T-helper 2 cell treated with Interferon-gamma antibody and Interleukin-4, amounts not matched to agents 100 ng/mL and 5 ng/mL, for 36 hours (primary cell): ENCODE measurements around the gene C7. TPM values are rescaled to one million over a fixed set of nuclear protein-coding genes. Genes with fewer than 3 reads are reported as not detected.
"Not testable (repeated sequence)": the region's sequence is repeated elsewhere in the genome, so short reads cannot be mapped to it uniquely, and the experiment has no call there.

Experiments used
- intact Hi-C: fragments of 100-400 bp; cut with micrococcal nuclease; formaldehyde crosslinking; loops from one replicate; pipeline ENCODE4 v1.15.1; 2023
- total RNA-seq: library from RNA; stranded (reverse); gene quantifications from 2 replicates; pipeline ENCODE4 v1.2.3, GENCODE V29; 2022

C7 gene
- total RNA-seq, 1 donor from 2014 or later, result not detected

DNA sequence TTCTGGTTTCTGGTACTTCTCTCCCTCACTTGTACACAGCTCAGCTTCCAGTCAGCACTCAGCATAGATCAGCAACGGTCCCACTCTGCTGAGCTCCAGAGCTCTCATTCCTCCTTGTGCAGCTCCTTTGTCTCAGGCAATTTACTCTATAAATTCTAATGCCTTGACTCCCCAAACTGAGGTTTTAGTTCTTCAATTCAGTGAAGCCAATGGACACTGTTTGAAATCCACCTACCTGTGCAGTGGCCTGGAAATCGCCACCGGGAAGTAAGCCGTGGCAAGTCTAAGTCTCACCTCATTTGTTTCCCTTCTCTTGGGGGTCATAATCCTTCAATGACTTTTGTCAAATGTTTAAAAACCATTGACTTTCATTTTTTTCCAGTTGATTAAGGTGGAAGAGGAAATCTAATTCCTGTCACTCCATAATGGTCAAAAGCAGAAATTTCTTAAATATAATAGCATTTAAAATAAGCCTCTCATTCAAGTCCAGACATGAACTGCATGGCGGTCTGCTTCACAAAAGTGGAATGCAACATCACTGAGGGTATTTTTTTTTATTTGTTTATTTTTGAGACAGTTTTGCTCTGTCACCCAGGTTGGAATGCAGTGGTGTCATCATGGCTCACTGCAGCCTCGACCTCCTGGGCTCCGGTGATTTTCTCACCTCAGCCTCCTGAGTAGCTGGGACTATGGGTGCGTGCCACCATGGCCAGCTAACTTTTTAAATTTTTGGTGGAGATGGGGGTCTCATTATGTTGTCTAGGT, 79.6 kb downstream of the C7 start:
- intact Hi-C loops, result no loop called here

DNA sequence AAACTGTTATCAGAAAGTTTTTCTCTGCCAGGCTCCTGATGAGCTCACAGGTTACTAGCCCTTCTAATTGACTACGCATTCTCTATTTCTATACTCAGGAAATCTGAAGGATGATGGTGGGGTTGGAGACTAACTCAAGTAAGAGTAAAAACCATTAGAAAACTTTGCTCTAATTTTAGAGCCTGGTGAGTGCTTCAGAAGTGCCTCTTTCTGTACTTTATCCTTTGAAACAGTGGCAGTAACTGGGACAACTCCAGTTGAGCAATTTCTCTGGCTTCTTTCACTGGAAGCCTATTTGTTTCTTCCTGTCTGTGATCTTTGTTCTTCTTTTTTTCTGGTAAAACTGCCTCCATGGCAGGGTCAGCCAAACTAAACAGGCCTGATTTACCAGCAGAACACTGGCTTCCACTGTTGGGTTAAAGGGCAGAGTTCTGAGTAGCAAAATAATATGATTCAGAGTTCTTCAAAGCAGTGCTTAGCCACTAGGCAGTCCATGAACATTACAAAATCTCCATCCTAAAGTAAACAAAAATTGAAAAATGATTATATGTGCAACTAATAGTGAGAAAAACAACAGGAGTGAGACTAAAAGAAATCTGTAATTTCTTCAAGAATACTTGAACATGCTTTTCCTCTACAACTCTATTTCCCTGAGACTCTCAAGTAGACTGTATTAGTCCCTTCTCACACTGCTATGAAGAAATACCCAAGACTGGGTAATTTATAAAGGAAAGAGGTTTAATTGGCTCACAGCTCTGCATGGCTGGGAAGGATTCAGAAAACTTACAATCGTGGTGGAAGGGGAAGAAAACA, 82.1 kb downstream of the C7 start:
- intact Hi-C loops, result no loop called here

DNA sequence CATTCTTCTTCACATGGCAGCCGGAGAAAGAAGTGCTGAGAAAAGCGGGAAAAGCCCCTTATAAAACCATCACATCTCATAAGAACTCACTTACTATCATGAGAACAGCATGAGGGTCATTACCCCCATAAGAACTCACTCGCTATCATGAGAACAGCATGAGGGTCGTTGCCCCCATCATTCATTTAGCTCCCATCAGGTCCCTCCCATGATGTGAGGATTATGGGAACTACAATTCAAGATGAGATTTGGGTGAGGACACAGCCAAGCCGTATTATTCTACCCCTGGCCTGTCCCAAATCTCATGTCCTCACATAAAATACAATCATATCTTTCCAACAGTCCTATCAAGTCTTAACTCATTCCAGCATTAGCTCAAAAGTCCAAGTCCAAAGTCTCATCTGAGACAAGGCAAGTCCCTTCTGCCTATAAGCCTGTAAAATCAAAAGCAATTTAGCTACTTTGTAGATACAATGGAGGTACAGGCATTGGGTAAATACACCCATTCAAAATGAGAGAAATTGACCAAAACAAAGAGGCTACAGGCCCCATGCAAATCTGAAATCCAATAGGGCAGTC, 82.8 kb downstream of the C7 start:
- intact Hi-C loops, result no loop called here

DNA sequence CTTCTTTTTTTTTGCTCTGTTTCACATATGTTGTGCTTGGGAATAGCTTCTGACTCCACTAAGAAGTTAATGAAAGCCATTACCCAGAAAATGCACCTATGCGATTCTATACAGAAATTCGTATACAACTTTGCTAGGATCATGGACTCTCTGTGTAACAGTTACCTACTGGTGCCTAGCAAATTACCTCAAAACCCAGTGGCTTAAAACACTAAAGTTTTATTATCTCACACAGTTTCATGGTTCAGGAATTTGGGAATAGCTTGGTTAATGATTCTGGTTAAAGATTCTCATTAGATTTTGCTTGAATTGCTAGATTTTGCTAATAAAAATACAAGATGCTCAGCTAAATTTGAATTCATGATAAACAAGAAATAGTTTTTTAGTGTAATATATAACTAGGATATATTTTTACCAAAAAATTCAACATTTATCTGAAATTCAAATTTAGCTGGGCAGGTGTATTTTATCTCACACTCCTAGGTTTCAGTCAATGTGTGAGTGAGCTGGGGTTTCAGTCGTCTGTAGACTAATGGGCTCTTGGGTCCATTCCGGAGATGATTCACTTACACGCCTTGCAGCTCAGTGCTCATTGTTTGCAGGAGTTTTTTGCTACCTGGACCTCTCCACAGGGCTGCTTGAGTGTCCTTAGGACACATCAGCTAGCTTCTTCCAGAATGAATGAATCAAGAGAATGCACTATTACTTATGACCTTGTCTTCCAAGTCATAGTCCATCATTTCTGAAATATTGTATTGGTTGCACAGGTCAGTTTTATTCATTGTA, 86.7 kb downstream of the C7 start:
- intact Hi-C loops, result no loop called here

DNA sequence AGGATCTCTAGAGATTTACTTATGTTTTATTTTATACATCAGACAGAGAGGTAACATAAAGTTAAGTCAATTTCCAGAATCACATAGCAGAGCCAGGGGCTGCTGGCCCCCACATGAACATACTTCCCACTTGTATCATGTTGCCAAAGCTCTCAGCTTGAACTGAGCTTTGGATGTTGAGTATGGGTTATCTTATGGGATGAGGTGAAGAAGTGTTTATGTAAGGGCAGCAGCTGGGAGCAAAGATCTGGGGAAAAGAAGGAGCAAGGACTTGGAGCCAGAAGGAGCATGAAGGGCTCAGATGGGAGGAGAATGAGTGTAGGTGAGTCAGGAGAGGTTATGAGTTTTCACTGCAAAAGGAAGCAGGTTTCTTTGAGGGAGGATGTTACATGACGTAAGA, 89.8 kb downstream of the C7 start:
- intact Hi-C loops, result no loop called here

DNA sequence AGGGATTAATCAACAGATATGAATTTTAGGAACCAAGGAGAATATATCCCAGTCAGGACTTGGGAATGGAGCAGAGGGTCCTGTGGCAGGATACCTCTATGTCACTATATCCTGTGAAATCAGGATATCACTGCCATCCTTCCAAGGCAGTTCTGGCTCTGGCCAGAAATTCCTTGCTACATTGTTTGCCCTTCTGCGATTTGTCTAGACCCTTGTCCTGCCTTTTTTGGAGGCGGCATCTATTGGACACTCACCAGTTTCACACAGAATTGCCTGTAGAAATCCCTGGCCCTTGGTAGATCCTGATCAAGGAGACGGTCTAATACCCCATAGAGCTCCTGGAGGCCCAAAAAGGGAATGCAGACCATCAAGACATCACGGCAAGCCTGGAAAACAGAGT, 90.7 kb downstream of the C7 start:
- intact Hi-C loops, result no loop called here

DNA sequence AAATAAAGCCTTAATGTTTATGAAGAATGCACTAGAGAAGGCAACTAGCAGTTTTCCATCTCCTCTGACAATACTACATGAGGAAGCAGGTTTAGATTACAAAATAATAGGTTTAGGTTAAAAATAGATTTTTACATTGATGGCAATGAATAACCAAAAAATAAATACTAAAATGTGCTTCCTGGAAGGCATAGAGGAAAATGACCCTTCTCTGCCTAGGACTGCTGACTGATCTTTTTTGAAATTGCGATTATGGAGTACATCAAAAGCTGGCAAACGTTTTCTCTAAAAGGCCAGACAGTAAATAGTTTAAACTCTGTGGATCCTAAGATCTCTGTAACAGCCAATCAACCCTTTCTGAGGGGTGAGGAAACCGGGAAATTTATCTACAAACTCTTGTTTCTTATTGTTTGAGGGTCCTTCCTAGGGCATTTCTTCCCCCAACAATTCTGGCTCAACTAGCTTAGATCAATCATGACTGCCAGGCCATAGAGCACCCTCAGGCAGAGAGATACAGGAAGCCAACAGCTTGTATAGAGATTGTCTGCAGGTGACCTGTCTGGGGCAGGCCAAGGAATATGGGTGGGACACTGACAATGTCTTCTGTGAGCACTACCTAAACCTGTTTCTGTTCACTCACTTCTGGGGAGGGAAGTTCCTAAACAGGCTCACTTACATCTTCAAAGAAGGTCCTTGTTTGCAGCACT, 94.5 kb downstream of the C7 start:
- intact Hi-C loops, result no loop called here

DNA sequence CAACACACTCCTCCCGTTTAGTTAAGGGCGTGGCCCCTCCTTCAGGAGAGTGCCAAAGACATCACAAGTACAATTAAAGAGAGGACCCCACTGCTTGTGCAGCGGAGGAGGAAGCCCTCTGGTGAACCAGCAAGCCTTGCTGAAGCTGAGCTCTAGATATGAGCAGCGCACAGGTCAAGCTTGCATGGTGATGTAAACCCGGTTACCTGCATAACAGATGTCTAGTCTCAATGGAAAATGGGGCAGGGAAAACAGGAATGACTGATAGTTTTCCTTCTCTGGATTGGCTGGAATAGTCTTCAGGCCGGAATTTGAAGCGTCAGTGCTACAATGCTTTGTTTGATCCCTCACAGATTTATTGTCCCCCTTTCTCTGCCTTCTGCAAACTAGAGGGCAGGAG, 95.6 kb downstream of the C7 start:
- intact Hi-C loops, result no loop called here

DNA sequence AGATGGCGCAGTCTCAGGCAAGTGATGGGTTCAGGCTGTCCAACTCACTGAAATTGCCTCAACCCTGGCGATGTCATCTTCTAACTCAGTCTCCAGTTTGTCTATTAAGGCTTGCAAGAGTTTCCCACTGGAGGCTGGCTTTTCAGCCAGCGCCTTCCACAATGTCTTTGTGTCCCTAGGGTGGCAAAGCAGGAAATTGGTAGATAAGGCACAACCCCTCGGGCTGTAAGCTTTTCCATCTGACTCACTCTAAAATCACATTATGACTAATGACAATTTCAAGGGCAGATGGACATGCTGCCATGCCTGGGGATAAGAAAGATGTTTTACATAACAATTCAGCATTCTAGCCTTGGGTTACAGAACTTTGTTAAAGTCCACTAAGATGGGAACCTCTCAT, 99.9 kb downstream of the C7 start:
- intact Hi-C loops, result no loop called here

DNA sequence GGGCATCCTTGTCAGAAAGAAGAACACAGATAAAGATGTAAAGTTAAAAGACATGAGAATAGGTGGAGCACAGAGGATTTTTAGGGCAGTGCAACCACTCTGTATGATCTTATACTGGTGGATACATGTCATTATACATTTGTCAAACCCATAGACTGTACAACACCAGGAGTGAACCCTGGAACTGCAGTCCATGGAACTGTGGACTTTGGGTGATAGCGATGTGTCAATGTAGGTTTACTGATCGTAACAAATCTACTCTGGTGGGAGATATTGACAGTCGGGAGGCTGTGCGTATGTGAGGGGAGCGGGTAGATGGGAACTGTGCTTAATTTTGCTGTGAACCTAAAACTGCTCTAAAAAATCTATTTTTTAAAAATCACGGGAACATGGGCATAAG, 101.3 kb downstream of the C7 start:
- intact Hi-C loops, result no loop called here

DNA sequence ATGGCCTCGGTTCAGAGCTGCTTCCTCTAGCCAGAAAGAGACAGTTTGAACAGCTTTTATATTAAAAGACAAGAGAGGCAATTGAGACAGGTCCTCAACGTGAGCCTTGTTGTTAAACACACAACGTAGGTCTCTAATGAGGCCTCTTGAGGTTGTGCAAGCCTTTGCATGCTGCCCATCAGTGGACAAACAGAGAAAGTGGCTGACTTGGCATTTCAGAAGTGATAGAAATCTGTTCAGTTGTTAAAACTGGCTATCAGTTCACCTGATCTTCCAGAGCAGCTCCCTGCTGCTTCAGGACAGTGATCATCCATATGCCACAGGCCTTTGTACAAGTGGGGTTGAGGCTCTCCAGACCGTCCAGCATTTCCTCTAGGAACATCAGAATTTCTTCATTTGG, 103.0 kb downstream of the C7 start:
- intact Hi-C loops, result no loop called here

DNA sequence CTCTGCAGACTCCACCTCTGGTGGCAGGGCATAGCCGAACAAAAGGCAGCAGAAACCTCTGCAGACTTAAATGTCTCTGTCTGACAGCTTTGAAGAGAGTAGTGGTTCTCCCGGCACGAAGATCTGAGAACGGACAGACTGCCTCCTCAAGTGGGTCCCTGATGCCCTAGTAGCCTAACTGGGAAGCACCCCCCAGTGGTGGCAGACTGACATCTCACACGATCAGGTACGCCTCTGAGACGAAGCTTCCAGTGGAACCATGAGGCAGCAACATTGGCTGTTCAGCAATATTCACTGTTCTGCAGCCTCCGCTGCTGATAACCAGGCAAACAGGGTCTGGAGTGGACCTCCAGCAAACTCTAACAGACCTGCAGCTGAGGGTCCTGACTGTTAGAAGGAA, 113.3 kb downstream of the C7 start:
- intact Hi-C loops, result not testable (repeated sequence)

Other genes with a start within 250 kb of the C7 start
- gene PTGER4, start 229.6 kb upstream of the C7 start, total RNA-seq, result 82.2 and 84.2 TPM in 2 replicates
- 16.2 and 18.8 TPM in 2 replicates for gene TTC33, start 153.5 kb upstream of the C7 start, total RNA-seq
- 61.3 and 69.3 TPM in 2 replicates for gene PRKAA1, start 111.1 kb upstream of the C7 start, total RNA-seq
- 1,530 and 1,537 TPM in 2 replicates for gene RPL37, start 74.3 kb upstream of the C7 start, total RNA-seq
- gene CARD6, start 68.1 kb upstream of the C7 start, total RNA-seq, result 4.4 and 5.0 TPM in 2 replicates
- gene MROH2B, start 161.8 kb downstream of the C7 start, total RNA-seq, result not detected in 2 replicates